ENCODE measurements around the gene PSAP.

Gene PSAP

GRCh38 chr10:71844084-71844483, 7.0 kb downstream of the PSAP start:
- no peak for DNase-seq

GRCh38 chr10:71842856-71843686, 8.0 kb downstream of the PSAP start:
- DNase-seq: no peak

- DNase-seq: no peak
Measured at GRCh38 chr10:71842422-71842821, 8.6 kb downstream of the PSAP start.

GRCh38 chr10:71840958-71841335, 10.1 kb downstream of the PSAP start:
- DNase-seq: no peak

GRCh38 chr10:71840177-71840957, 10.7 kb downstream of the PSAP start:
- no peak for DNase-seq

GRCh38 chr10:71838264-71839211, 12.5 kb downstream of the PSAP start:
- no peak for DNase-seq

- DNase-seq: no peak
Measured at GRCh38 chr10:71837098-71837827, 13.8 kb downstream of the PSAP start.

- DNase-seq: no peak
Measured at GRCh38 chr10:71836596-71836974, 14.5 kb downstream of the PSAP start.

- no peak for DNase-seq
Measured at GRCh38 chr10:71835671-71836595, 15.1 kb downstream of the PSAP start.

GRCh38 chr10:71834343-71834674, 16.7 kb downstream of the PSAP start:
- DNase-seq: no peak

GRCh38 chr10:71833451-71834342, 17.4 kb downstream of the PSAP start:
- DNase-seq: no peak

- DNase-seq: no peak
Measured at GRCh38 chr10:71832967-71833366, 18.1 kb downstream of the PSAP start.

GRCh38 chr10:71831646-71832552, 19.2 kb downstream of the PSAP start:
- no peak for DNase-seq

GRCh38 chr10:71830726-71831125, 20.3 kb downstream of the PSAP start:
- no peak for DNase-seq

GRCh38 chr10:71829896-71830295, 21.2 kb downstream of the PSAP start:
- DNase-seq: no peak

- DNase-seq: peak; percentile 30
Measured at GRCh38 chr10:71829171-71829570, 21.9 kb downstream of the PSAP start.

GRCh38 chr10:71828702-71829101, 22.3 kb downstream of the PSAP start:
- no peak for DNase-seq

- DNase-seq: no peak
Measured at GRCh38 chr10:71827852-71828251, 23.2 kb downstream of the PSAP start.

- no peak for DNase-seq
Measured at GRCh38 chr10:71825217-71825616, 25.8 kb downstream of the PSAP start.
